ENCODE results near the gene PARD3B.

PARD3B gene

DNA sequence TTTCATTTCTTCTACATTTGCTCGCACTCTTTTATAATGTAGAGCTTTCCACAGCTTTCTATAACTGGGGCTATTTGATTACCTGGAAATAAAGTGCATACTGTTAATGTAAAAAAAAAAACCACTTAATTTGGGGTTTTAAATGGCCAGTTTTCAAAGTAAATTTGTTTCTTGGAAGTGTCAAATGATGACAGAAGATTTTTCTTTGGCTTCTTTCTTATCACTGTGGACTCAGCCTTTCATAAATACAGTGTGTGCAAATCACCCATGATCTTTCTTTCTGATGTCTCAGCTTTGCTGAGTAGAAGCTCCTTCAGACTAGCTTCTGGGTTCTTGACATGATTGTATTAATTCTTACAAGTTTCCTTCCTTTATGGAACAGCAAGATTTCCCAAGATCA is 525.6 kb downstream of the PARD3B start:
- no peak for DNase-seq
- intact Hi-C loops (cut with DNase I): no loop called here

DNA sequence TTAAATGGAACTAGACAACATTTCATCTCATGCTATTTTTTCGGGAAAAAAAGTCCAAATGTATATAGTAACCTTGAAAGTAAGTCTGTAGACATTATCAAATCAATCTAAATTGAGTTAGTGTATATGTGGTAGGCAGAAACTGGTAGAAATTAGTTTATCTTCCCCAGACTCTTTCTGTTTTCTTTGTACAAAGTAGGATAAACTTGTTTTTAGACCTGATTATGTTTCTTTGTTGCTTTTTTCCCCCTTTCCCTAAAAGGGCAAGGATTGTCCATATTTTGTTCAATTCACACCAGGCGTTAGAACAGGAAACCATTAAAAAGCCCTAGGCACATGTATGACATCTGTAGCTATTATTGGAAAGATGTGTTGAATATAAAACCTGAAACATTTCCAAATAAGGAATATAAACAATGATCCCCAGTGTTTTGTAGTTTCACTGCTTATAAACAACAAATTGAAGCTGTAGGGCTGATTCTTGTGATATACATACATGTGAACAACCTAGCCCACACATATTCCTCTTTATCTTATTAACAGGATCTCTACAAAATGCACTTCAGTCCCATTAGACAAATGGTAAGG is 528.3 kb downstream of the PARD3B start:
- DNase-seq: no peak
- intact Hi-C loops (cut with DNase I): no loop called here

DNA sequence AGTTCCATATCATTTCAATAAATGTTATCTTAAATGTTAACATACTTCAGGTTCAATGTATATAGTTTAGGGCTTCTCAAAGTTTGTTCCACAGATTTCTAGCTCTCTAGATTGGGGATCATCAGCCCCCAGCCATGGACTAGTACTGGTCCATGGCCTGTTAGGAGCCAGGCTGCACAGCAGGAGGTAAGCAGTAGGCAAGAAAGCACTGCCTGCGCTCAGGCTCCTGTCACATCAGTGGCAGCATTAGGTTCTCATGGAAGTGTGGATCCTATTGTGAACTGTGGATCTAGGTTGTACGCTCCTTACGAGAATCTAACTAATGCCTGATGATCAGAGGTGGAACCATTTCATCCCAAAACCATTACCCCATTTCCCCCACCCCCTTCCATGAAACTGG is 531.1 kb downstream of the PARD3B start:
- no peak for DNase-seq
- intact Hi-C loops (cut with DNase I): no loop called here

DNA sequence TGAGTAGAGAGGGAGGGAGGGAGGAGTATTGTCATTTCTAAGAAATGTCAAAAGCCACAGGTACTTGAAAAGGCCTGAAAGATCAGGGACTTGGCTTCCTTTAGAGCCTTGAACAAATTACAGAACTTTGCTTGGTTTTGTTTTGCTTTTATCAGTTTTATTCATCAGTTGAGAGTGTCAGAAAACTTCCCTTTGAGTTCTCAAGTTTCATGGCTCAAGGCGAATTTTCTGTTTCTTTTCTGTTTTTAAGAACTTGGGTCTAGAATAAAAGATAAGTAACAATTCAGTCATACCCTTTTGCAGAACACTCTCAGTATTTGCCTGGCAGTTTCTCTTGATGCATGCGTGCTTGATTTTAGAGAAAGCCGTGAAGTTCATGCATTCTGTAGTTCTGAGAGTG is 531.9 kb downstream of the PARD3B start:
- intact Hi-C loops (cut with DNase I): no loop called here
- no peak for DNase-seq

DNA sequence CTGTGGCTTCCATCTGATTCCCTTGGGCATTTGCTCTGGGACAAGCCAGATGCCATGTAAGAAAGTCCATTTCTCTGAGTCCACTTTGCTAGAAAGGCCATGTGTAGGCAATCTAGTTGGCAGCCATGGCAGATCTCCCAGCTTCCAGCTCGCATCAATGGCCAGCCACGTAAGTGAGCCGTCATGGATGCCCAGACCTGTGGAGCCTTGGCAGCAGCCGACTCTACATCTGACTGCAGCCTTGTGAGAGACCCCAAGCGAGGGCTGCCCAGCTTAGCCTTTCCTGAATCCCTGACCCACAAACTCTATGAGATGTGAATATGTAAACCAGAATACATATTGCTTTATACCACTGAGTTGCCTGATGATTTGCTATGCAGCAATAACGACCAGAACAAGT is 533.5 kb downstream of the PARD3B start:
- intact Hi-C loops (cut with DNase I): no loop called here
- peak in 2 of 10 donors; percentile 32 to 69 for DNase-seq

DNA sequence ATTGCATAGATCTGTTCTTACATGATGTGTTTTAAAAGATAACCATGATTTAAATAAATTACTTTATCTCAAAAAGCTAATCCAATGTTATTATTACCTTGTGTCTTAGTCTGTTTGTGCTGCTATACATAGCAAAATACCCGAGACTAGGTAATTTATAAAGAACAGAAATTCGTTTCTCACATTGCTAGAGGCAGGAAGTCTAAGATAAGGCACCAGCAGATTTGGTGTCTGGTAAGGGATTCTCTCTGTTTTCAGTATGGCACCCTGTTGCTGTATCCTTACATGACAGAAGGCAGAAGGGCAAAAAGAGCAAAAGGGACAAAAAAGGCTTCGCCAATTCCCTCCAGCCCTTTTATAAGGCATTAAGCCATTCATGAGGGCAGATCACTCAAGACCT is 533.9 kb downstream of the PARD3B start:
- intact Hi-C loops (cut with DNase I): no loop called here
- no peak for DNase-seq

DNA sequence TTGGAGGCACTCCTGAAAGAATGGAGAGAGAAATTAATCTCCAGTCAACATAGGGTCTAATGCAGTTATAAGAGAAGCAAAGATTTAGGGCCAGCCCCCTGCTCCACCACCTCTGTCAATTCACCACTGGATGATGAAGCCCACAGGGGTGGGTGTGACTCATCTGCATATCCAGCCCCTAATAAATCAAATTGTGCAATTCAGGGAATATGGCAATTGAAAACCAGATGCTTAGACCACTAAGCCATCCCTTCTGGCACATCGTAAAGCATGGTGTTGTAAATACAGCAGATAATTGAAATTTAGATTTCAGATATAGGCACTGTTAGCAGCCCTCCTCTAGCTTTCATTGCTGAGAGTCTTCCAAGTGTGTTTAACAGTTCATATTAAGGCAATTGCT is 541.4 kb downstream of the PARD3B start:
- intact Hi-C loops (cut with DNase I): no loop called here

DNA sequence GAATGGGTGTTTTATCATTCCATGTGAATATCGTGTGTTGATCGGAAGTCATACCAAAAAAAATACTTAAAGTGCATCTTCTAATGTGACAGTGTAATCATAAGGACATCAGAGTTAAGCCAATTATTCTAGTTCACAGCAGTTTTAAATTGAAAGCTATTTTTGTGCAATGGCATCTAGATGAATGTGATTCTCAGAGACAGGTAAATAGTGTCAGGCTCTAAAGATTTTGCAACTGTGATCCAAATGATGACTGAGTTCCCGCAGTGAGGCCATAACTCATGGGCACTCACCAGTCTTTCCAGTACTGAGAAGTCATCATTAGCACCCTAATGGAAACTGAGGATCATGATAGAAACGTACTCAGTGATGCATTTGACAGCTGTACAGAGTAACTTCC is 542.6 kb downstream of the PARD3B start:
- intact Hi-C loops (cut with DNase I): no loop called here
- DNase-seq: no peak

More for the DNA sequence above, 541.4 kb downstream of the PARD3B start:
- no peak for DNase-seq

DNA sequence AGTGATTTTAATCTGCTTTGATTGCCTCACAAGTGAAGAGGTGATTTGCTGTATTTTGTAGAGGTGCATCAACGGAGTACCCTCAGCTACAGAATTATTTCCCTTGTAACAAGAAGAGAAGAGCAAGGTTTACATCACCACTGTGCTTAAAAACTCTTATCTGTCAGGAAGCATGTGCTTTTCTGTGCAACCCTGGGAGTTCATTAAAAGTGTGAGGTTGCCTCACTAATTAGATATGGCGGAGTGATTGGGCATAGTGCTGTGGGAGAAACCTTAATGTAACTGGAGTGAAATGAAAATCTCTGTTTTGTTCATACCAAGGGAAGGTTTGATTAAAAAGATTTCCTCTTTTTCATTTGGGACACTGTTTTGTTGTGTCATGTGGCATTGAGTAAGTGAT is 544.7 kb downstream of the PARD3B start:
- no peak for DNase-seq
- intact Hi-C loops (cut with DNase I): no loop called here

DNA sequence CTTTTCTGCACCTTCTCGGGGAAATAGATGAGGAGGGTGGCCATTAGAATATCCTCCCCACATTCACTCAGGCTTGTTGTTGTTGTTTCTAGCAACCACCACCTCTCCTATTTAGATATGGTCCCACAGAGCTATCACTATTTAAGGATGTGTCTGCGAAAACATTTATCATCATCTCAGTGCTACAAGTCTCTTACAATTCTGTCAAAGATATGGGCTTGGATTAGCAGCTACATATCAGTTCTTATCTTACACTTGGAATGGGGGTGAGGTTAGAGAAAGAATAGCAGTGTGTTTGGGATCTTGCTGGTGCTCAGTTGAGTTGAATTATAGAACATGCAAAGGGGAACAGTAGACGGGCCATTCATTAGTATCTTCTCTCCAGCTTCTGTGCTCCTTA is 546.1 kb downstream of the PARD3B start:
- intact Hi-C loops (cut with DNase I): no loop called here
- DNase-seq: no peak

DNA sequence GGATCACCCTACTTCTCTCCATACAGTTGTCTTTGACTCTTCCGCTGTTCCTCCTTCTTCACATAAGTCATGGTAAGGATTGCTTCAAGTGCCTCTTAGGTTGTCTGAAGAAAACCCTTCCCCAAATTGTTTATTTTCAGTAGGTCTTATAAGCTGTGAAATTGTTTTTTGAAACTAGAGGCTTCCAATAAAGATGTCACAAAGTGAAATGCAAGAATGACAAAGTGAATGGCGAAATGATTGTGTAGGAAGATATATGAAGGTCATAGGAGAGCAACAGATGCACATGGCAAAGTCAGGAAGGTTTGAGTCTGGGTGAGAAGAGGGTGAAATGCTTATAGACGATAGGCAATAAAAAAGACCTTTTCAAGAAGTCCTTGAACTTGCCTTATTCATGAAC is 548.8 kb downstream of the PARD3B start:
- intact Hi-C loops (cut with DNase I): no loop called here
- no peak for DNase-seq

DNA sequence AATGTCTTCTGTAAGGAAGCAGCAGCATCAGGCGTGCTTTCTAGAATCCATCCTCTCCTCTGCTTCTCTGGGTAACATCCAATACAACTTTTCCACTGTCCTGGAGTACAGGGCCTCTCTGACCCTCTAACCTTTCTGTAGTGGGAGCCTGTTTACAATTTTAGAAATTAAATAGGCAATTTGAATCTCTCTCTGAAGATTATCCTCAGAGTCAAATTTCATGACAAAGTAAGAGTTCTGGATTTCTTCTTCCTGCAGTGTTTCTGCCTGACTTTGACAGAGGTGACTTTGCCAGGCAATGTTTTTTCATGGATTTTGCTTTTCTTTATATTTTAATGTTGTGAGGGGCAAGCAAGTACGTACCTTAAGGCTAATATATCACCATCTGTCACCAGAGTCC is 558.4 kb downstream of the PARD3B start:
- intact Hi-C loops (cut with DNase I): no loop called here
- no peak for DNase-seq

DNA sequence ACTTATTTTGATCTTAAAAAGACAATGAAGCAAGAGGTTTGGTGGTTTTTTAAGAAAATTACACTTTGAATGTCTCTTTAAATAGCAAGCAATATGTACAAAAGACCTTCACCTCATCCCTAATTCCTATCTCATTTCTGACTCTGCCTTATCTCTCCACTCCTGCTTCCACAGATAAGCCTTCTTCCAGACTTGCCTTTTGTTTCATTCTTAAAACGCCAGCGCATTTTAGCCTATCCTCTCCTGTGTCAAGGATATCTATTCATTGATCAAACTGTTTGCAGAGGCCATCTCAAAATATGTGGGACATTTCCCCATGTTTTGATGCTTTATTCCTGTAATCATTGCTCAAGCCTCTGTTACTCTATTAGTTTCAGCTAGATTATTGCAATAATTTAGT is 562.5 kb downstream of the PARD3B start:
- DNase-seq: no peak
- intact Hi-C loops (cut with DNase I): no loop called here

DNA sequence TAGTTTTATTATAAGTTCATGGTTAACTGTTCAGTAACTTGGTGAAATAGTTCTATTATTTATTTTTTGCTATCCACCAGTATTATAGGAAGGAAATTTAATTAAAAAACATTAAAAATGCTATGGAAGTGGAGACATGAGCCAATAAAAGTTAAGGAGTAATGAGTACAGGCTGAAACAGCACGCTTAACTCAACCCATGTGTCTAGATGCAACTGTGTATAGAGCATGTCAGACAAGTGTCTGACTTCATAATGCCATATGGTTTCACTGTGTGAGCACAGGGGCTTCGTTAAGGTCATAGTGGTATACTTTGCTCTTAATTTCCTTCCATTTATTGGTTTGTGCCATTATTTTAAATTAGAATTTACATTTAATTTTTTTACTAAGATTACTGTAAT is 570.2 kb downstream of the PARD3B start:
- no peak for DNase-seq
- intact Hi-C loops (cut with DNase I): no loop called here

DNA sequence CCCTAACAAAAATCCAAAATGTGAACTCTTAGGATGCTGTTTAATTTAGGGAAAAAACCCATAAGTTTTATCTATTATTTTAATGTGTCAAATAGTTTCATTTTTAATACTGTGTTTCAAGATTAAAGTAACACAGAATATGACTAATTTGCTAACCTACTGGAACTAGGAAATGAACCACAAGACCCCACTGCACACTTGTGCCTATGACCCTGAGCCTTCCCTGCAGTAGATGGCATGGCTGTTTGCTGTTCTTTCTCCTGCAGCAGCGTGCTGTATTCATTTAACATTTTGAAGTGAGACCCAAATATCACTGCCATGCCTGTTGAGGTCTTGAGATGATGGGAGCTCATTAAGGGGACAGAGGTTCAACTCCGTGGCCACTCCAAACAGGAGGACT is 571.9 kb downstream of the PARD3B start:
- intact Hi-C loops (cut with DNase I): no loop called here
- DNase-seq: no peak

DNA sequence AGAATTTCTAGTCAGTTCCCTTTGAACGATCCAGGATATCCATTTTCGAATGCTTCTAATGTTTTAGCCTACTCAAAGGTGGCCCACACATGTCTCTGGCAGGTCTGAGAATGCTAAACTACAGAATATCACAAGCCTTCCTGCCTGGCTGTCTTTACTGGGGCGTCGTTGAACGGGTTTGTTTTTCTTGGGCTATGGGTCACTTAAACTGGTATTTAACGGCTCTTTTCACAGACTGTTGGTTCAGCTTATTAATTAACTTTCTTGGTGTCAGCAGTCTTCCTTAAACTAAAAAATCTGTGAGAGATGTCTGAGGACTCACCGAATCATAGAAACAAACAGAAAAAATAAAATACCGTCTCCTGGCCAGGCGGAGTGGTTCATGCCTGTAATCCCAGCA is 573.9 kb downstream of the PARD3B start:
- DNase-seq: no peak
- intact Hi-C loops (cut with DNase I): no loop called here

DNA sequence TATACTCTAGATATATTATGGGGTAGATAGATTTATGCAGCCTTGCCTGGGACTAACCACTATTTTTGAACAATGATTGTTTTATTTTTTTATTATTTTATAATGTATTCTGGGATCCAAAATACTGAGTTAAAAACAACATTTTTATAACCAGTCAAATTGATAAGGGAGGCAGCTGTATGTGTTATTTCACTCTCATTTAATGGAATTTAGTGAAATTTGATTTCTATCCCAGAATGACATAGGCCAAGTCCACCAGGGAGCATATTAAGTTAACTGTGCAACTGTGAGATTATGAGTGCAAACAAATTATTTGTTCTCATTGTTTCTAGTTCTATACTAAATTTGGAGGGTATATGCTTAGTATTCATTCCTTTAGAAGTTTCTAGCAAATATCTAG is 583.5 kb downstream of the PARD3B start:
- DNase-seq: no peak
- intact Hi-C loops (cut with DNase I): no loop called here

DNA sequence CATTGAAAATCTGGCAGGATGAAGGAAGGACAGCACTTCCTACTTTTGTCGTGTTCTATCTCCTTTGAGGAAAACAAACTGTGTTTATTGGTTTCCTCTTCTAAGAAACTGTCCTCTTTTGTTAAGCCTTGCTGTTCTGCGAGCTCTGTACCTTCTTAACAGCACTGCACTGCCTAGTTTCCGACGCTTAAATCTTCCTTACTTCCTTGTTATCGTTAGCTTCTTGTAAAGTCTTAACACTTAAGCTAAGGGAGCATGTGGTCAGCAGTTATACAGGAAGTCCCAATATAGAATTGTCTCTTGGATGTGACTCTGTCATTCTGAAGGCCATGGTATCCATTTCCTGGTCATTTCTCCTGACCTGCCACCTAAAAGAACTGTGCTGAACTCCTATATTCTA is 584.3 kb downstream of the PARD3B start:
- intact Hi-C loops (cut with DNase I): no loop called here
- DNase-seq: no peak

DNA sequence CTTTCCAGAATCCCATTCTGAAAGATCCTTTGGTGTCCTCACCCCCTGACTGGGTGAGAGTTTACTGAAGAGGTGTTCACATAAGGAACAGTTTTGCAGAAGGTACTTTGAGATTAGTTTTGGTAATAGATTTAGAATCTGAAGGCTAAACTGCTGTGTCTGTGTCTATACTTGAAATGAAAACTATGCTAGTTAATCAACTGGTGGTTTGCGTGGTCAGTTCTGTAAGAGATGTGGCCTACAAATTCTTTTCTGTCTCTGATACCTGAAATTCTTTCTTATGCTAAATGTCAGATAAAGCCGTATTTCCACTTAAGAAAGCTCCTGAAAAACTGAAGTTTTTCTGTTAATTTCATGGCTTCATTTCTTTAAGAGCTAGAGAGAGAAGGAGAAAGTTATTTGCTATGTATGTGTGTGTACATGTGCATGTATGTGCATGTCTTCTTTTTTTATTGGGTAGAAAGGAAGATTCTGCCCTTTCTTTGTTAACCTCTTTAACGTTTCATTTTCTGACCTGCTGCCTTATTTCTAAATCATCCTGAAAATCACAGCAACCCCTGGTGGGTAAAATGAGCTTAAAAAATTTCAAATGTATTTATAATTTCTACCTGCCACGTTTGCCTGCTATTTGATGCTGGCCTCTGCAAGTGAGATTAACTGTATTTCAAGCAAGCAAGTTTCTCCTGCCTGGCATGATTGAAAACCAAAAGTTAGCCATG is 585.0 kb downstream of the PARD3B start:
- DNase-seq: no peak
- intact Hi-C loops (cut with DNase I): no loop called here

DNA sequence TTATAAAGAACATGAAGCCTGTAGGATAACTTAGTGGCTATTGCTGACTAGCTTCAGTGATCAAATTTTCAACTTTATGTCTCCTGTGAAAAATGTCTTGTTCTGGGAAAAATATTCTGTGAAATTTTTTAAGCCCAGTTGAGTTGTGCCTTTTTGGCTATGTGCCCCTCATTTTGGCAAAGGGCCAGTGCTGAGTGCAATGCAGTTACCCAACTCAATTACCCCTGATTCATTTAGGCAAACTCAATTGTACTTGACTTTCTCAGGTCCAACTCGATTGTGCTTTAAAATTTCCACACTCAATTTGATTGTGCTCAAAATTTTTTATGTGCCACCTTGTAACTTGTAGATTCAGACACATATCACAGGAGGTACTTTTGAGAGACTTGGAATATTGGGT is 588.3 kb downstream of the PARD3B start:
- intact Hi-C loops (cut with DNase I): no loop called here
- peak in 2 of 10 donors; percentile 11 to 63 for DNase-seq

DNA sequence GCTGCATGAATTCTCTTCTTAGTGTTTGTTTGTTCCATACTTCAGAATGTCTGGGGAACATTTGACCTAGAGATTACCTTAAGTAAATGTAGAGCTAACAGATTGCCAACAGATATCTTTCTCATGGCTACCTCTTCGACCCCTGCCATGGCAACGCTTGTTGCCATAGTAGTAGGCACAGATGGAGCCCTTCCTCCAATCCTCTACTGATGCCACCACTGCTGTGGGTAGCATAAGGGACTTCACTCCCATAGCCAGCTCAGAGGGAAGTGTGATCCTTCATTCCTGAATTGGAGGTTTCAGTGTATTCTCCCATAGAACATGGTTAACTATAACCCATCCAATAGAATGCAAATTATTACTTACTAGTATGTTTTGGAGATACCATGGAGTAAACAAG is 593.5 kb downstream of the PARD3B start:
- intact Hi-C loops (cut with DNase I): no loop called here
- no peak for DNase-seq

DNA sequence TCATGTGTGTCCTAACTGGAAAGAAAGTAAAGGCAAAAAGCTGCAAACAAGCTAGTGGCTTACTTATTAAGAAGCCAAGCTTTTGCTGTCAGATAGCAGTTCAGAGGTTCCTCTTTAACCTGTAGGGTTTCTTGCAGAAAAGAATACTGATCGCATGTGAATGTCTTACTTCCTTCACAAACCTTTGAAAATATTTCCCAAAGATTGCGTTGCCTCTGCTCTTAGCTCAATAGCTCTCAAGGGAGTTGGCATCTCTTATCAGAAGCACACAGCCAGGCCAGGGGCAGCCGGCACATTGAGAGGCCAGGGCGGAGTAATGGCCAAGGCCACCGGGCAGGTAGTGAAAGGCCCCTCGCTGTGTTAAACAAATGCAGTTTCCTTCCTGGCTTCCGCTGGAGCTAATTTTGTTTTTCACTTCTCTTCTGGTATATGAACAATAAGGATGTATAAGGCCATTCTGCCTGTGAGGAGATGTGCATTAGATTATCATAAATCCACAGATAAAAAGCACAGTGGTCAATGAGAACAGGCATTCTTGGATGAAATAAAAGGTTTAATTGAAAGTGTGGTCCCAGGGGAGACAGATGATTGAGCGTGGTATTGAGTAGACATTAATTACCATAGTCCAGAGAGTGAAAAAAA is 594.7 kb downstream of the PARD3B start:
- intact Hi-C loops (cut with DNase I): no loop called here
- DNase-seq: no peak

All from posterior cingulate gyrus (tissue), 11 donors.